Mammary epithelial cell (primary cell): ENCODE data around the gene ZHX3.

Experiments used
- CTCF ChIP-seq, 2 donors: IDR thresholded peaks in 1 of 2; conservative IDR thresholded peaks in 1 of 2; 2 replicates each; pipeline ENCODE4 v1.5.1; 2011 to 2012; ENCODE audit warnings: inconsistent platforms in 2 of 2, low read length in 2 of 2, mild to moderate bottlenecking in 2 of 2, control low read depth in 1 of 2, low read depth in 1 of 2; ENCODE audit not compliant: insufficient read depth in 1 of 2; ENCODE audit errors: extremely low read depth in 1 of 2
- EZH2 ChIP-seq: IDR thresholded peaks from 2 replicates; pipeline ENCODE4 v1.6.1; 2012; ENCODE audit warnings: low read length, inconsistent platforms, borderline replicate concordance

GRCh38 chr20:41316602-41317545 is 657 bp downstream of the ZHX3 start:
- TF ChIP-seq EZH2: no peak
- no peak for TF ChIP-seq CTCF (conservative IDR thresholded peaks at IDR 0.05 in 1 of 2, IDR thresholded peaks at IDR 0.05 in 1 of 2; ENCODE audit: extremely low read depth in 1 of 2, insufficient read depth in 1 of 2, low read depth in 1 of 2, low read length in 2 of 2)
